HepG2 (cell line): ENCODE results near the gene CAMTA1.

Experiments used
- CREB1 ChIP-seq, 2 experiments: fragments of 450-650 bp in 1 of 2; IDR thresholded peaks; 2 replicates each; pipeline ENCODE4 v1.6.1; 2016 to 2017; ENCODE audit warnings: control low read depth in 1 of 2, mild to moderate bottlenecking in 1 of 2, missing compliant biosample characterization in 1 of 2, missing genetic modification characterization in 1 of 2
- STAT5B ChIP-seq: sonication (generic); formaldehyde crosslinking; IDR thresholded peaks from 2 replicates; pipeline ENCODE4 v1.4.0; 2020; ENCODE audit warnings: missing genetic modification reagents
- TF ChIP-seq, protein P1 (sequence below), 2 experiments: sonication (generic) in 1 of 2; formaldehyde crosslinking in 1 of 2; IDR thresholded peaks; 2 replicates each; pipeline versions ENCODE4 v1.5.1 to v1.6.1; 2011 to 2020; ENCODE audit warnings: borderline replicate concordance in 1 of 2, low read depth in 1 of 2, low read length in 1 of 2, mild to moderate bottlenecking in 1 of 2, missing genetic modification reagents in 1 of 2, moderate library complexity in 1 of 2

DNA sequence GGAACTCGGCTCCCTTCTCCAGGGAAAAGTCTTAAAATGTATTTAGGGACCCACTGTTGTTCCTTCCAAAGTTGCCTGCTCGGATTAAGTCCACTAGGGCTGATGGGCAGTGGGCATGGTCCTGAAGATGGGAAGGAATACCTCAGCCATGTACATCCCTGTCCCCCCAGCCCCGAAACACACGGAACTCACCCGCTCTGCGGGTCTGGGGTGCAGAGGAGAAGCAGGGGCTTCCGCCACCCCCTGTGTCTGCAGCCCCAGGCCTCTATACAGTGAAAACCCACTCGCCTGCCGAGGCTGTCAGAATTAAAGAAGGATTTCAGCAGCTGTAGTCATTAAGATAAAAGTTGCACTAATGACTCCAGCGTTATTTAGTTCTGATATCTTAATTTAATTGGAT lies 773.2 kb downstream of the CAMTA1 start:
- TF ChIP-seq, protein P1, sequence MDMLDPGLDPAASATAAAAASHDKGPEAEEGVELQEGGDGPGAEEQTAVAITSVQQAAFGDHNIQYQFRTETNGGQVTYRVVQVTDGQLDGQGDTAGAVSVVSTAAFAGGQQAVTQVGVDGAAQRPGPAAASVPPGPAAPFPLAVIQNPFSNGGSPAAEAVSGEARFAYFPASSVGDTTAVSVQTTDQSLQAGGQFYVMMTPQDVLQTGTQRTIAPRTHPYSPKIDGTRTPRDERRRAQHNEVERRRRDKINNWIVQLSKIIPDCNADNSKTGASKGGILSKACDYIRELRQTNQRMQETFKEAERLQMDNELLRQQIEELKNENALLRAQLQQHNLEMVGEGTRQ (IDR thresholded peaks at IDR 0.05; ENCODE audit: low read depth, low read length): no peak
- TF ChIP-seq, protein P1 (CRISPR knock-in tag; IDR thresholded peaks at IDR 0.05; ENCODE audit: borderline replicate concordance): no peak
- TF ChIP-seq CREB1 (IDR thresholded peaks at IDR 0.05) (no peak), CREB1 (CRISPR knock-in tag; IDR thresholded peaks at IDR 0.05) (no peak), STAT5B (CRISPR knock-in tag) (no peak)
